PC-3 (cell line): Measurements from ENCODE around the gene CADPS2. TPM values are rescaled to one million over a fixed set of nuclear protein-coding genes. Genes with fewer than 3 reads are reported as not detected.

ENCODE experiments used
- ATAC-seq: fragments of 200-7000 bp; cut with Tn5 transposase; 2 replicates; pipeline ENCODE4 v1.9.1; 2020; ENCODE audit warnings: mild to moderate bottlenecking, moderate library complexity
- BruUV-seq: library from RNA; stranded (reverse); fragments of 400-500 nt; replicated peaks from 2 replicates; lab custom pipeline; 2021; lab: Mats Ljungman, UMichigan
- CTCF ChIA-PET: fragments of 300-600 bp; sonication (Branson Sonifier 250); formaldehyde crosslinking; loops from one replicate; lab custom pipeline; 2022; ENCODE audit warnings: antibody characterized with exemption; lab: Charles Lee
- POLR2A ChIA-PET: fragments of 300-600 bp; sonication (Branson Sonifier 250); formaldehyde crosslinking; loops from one replicate; lab custom pipeline; 2022; ENCODE audit warnings: antibody characterized with exemption; ENCODE audit not compliant: unreplicated experiment; lab: Charles Lee
- DNase-seq: peaks from one replicate; pipeline ENCODE4 v3.0.0-alpha.2; 2015
- H2AFZ ChIP-seq: fragments of 300-600 bp; sonication (generic); 2 replicates; pipeline ENCODE4 v1.6.0; 2016; ENCODE audit warnings: antibody characterized with exemption, low read length
- H3F3A ChIP-seq: fragments of 300-600 bp; sonication (generic); one replicate; pipeline ENCODE4 v1.6.0; 2017; ENCODE audit warnings: antibody characterized with exemption, low read length, control low read depth, mild to moderate bottlenecking; ENCODE audit not compliant: unreplicated experiment
- H3K27ac ChIP-seq: fragments of 300-600 bp; sonication (generic); 2 replicates; pipeline ENCODE4 v1.5.1; 2016; ENCODE audit warnings: mild to moderate bottlenecking, low read length
- H3K27me3 ChIP-seq: fragments of 300-600 bp; sonication (generic); 2 replicates; pipeline ENCODE4 v1.6.1; 2016; ENCODE audit warnings: low read length, mixed read lengths
- H3K36me3 ChIP-seq: fragments of 300-600 bp; sonication (generic); 2 replicates; pipeline ENCODE4 v1.6.1; 2016; ENCODE audit warnings: low read depth, mixed run types, low read length, mixed read lengths
- H3K4me1 ChIP-seq: fragments of 300-600 bp; sonication (generic); 2 replicates; pipeline ENCODE4 v1.5.1; 2016; ENCODE audit warnings: low read length; ENCODE audit not compliant: insufficient read depth
- H3K4me2 ChIP-seq: fragments of 300-600 bp; sonication (generic); 2 replicates; pipeline ENCODE4 v1.6.0; 2016; ENCODE audit warnings: low read length
- H3K4me3 ChIP-seq: fragments of 300-600 bp; sonication (generic); 2 replicates; pipeline ENCODE4 v1.5.1; 2016; ENCODE audit warnings: mild to moderate bottlenecking, low read length, mixed read lengths
- H3K79me2 ChIP-seq: fragments of 300-600 bp; sonication (generic); 2 replicates; pipeline ENCODE4 v1.6.1; 2017; ENCODE audit warnings: low read length, mixed read lengths
- H3K9ac ChIP-seq: fragments of 300-600 bp; sonication (generic); 2 replicates; pipeline ENCODE4 v1.6.0; 2016; ENCODE audit warnings: mild to moderate bottlenecking, low read length
- H3K9me2 ChIP-seq: fragments of 300-600 bp; sonication (generic); replicated peaks from 2 replicates; pipeline ENCODE4 v1.6.1; 2016; ENCODE audit warnings: mixed run types, low read length, mixed read lengths
- H3K9me3 ChIP-seq: fragments of 300-600 bp; sonication (generic); 2 replicates; pipeline ENCODE4 v1.6.1; 2016; ENCODE audit warnings: low read length, mixed read lengths
- H4K20me1 ChIP-seq: fragments of 300-600 bp; sonication (generic); 2 replicates; pipeline ENCODE4 v1.6.1; 2016; ENCODE audit warnings: low read length, mixed read lengths
- CTCF ChIP-seq: fragments of 300-600 bp; sonication (generic); conservative IDR thresholded peaks from 2 replicates; pipeline ENCODE4 v1.5.1; 2017; ENCODE audit warnings: antibody characterized with exemption, low read depth, mild to moderate bottlenecking, low read length
- EZH2 ChIP-seq: fragments of 300-600 bp; sonication (generic); IDR thresholded peaks from one replicate; pipeline ENCODE4 v1.6.1; 2017; ENCODE audit warnings: antibody characterized with exemption, mild to moderate bottlenecking, low read length; ENCODE audit not compliant: unreplicated experiment
- EZH2phosphoT487 ChIP-seq: fragments of 300-600 bp; sonication (generic); IDR thresholded peaks from 2 replicates; pipeline ENCODE4 v1.6.1; 2018; ENCODE audit warnings: mild to moderate bottlenecking, antibody characterized with exemption, low read length, borderline replicate concordance
- intact Hi-C: fragments of 100-400 bp; cut with micrococcal nuclease; formaldehyde crosslinking; loops from 2 replicates; pipeline ENCODE4 v1.9.0; 2023
- total RNA-seq: library from RNA; depleted of rRNA; stranded (reverse); fragments of >200 nt; gene quantifications from 2 replicates; pipeline ENCODE4 v1.2.3, GENCODE V29; 2014

The CADPS2 gene
- total RNA-seq, 1 experiment from 2014 or later: 9.4 TPM

DNA sequence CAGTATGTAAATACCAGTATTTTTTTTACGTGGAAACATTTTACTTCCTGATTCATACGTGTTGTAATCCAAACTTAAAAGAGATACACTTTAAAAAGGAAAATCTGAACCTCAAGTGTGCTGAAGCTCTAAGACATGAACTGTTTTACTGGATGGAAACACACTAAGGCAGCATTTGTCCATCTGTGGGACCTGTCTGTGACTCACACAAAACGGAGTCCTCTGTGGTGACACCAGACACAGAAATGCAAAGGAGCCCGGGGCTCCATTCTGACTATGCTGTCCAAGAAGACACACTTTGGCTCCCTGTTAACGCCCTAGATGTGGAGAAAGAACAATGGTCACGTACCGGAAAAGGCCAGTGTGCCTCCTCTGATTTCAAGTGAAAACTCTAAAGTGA is 211.2 kb downstream of the CADPS2 start:
- POLR2A ChIA-PET: no interaction called here
- Histone ChIP-seq H3F3A (no peaks in the 10 kb centered on the region), H4K20me1 (no peaks in the 10 kb centered on the region), H3K27me3 (no peaks in the 10 kb centered on the region), H2AFZ (peak overlapping the region; percentile 43; the same call in 1 of the 2 replicates), H3K9me2 (no peaks in the 10 kb centered on the region), H3K4me2 (peak overlapping the region; percentile 62), H3K36me3 (no peaks in the 10 kb centered on the region), H3K4me1 (peaks cover 8% of the 10 kb centered on the region; the same call in 1 of the 2 replicates), H3K9me3 (no peaks in the 10 kb centered on the region), H3K4me3 (peak overlapping the region; percentile 31; the same call in 1 of the 2 replicates), H3K79me2 (no peaks in the 10 kb centered on the region), H3K27ac (peak overlapping the region; percentile 23; the same call in 1 of the 2 replicates), H3K9ac (no peak overlapping the region)
- TF ChIP-seq CTCF (no peak), EZH2phosphoT487 (no peak), EZH2 (no peak)
- intact Hi-C loops: loop anchor here (10.0 kb wide), 1 partner anchor 210 kb away; the partner anchor contains the start of gene CADPS2
- DNase-seq (peak; percentile 54), ATAC-seq (peak; percentile 76)
- BruUV-seq: no TSS peak
- CTCF ChIA-PET: no interaction called here

- H2AFZ ChIP-seq: peak overlapping the region; percentile 43; the same call in 1 of the 2 replicates
- H3K27ac ChIP-seq: peak overlapping the region; percentile 23; the same call in 1 of the 2 replicates
- intact Hi-C loops: loop anchor here (10.0 kb wide), 1 partner anchor 210 kb away; the partner anchor contains the start of gene CADPS2
- peaks cover 8% of the 10 kb centered on the region; the same call in 1 of the 2 replicates for H3K4me1 ChIP-seq
- no peaks in the 10 kb centered on the region for H3K36me3 ChIP-seq
- peak overlapping the region; percentile 62 for H3K4me2 ChIP-seq
- H4K20me1 ChIP-seq: no peaks in the 10 kb centered on the region
- TF ChIP-seq EZH2: no peak
- TF ChIP-seq CTCF: no peak
- TF ChIP-seq EZH2phosphoT487: no peak
- ChIA-PET POLR2A (no interaction called here), CTCF (no interaction called here)
- H3K27me3 ChIP-seq: no peaks in the 10 kb centered on the region
- no peaks in the 10 kb centered on the region for H3K9me3 ChIP-seq
- DNase-seq (peak; percentile 41), ATAC-seq (peak; percentile 49; the same call in 1 of the 2 replicates)
- no peaks in the 10 kb centered on the region for H3K9me2 ChIP-seq
- no peak overlapping the region for H3K9ac ChIP-seq
- H3F3A ChIP-seq: no peaks in the 10 kb centered on the region
- BruUV-seq: no TSS peak
- no peaks in the 10 kb centered on the region for H3K79me2 ChIP-seq
- peak overlapping the region; percentile 31; the same call in 1 of the 2 replicates for H3K4me3 ChIP-seq
These were observed 211.8 kb downstream of the CADPS2 start for GRCh38 chr7:122674502-122674901.

GRCh38 chr7:122673951-122674350 is 212.3 kb downstream of the CADPS2 start:
- no peak overlapping the region for H3K4me2 ChIP-seq

More at GRCh38 chr7:122673951-122674350, 212.3 kb downstream of the CADPS2 start:
- ChIA-PET POLR2A (no interaction called here), CTCF (no interaction called here)
- TF ChIP-seq CTCF: no peak
- TF ChIP-seq EZH2phosphoT487: no peak
- TF ChIP-seq EZH2: no peak
- Histone ChIP-seq H3K4me1 (peaks cover 8% of the 10 kb centered on the region; the same call in 1 of the 2 replicates), H3K9ac (no peak overlapping the region), H3K9me3 (no peaks in the 10 kb centered on the region), H3K27ac (no peak overlapping the region), H3K9me2 (no peaks in the 10 kb centered on the region), H3F3A (no peaks in the 10 kb centered on the region), H3K36me3 (no peaks in the 10 kb centered on the region), H3K4me3 (no peak overlapping the region), H3K79me2 (no peaks in the 10 kb centered on the region), H4K20me1 (no peaks in the 10 kb centered on the region), H2AFZ (no peak overlapping the region), H3K27me3 (no peaks in the 10 kb centered on the region)
- intact Hi-C loops: loop anchor here (10.0 kb wide), 1 partner anchor 211 kb away; the partner anchor contains the start of gene CADPS2
- ATAC-seq (no peak), DNase-seq (no peak)
- no TSS peak for BruUV-seq
